ENCODE results near the gene OR5B21. TPM values are rescaled to one million over a fixed set of nuclear protein-coding genes. Genes with fewer than 3 reads are reported as not detected.

The OR5B21 gene
- not detected for total RNA-seq

DNA sequence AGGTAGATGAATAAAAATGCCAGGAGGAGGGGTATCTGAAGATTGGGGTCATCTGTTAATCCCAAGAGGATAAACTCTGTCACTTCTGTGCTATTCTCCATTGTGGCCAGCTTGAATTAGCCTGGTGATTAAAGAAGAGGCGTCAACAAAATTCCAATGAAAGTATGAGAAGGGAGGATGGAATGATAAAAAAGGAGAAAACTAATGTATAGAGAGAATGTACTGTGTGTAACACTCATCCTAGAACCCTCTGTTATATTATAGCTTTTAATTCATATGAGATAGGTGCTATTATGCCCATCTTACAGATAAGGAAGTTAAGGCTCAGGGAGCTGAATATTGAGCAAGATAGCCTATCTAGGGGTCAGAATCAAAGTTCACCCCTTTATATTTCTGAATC is at the start of gene OR5B21:
TSS of gene OR5B21 (minus strand) at position 101 of the 400 bp plus-strand sequence. CDS start at position 101, 0 bp downstream.
- CTCF ChIA-PET = no interaction called here
- no peak within 1 kb of the TSS for H3K4me3 Mint-ChIP-seq
- H3K36me3 Mint-ChIP-seq (ENCODE audit: low read depth) = peaks cover 7% of the 10 kb centered on the region
- H3K9me3 Mint-ChIP-seq = no peaks in the 10 kb centered on the region
- intact Hi-C loops (cut with micrococcal nuclease) = no loop called here
- H3K27ac Mint-ChIP-seq = no peak within 1 kb of the TSS
- peaks cover 5% of the 10 kb centered on the region for H3K4me1 Mint-ChIP-seq (ENCODE audit: low read depth)
- H3K27me3 Mint-ChIP-seq (ENCODE audit: low read depth) = no peaks in the 10 kb centered on the region
- DNase-seq = no peak

DNA sequence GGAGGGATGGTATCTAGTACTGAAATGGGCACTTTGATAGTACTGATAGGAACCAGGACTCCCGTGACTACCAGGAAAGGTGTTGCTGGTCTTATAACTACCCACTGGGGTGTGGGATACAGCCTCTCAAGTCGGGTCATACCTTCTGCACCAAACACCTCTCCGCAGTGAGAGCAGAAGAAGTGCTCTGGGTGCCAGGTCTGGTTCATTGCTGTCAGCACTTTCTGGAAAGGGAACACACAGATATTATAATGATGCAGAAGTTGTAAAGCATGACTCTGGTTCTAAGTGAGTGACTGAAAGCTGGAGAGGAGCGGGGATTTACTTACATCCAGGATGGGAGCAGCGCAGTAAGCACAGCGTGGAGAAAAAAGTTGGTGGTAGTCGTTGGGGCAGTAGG is 41.7 kb upstream of the OR5B21 start:
- Mint-ChIP-seq H3K27ac (no peak overlapping the region), H3K4me1 (ENCODE audit: low read depth) (peaks cover 13% of the 10 kb centered on the region), H3K27me3 (ENCODE audit: low read depth) (no peaks in the 10 kb centered on the region), H3K4me3 (no peak overlapping the region), H3K9me3 (peaks cover 2% of the 10 kb centered on the region), H3K36me3 (ENCODE audit: low read depth) (peaks cover 72% of the 10 kb centered on the region)
- CTCF ChIA-PET = interaction anchor here (0.6 kb wide), 1 partner anchor 72 kb away, joined by 3 read pairs; no protein-coding TSS in a partner anchor
- intact Hi-C loops (cut with micrococcal nuclease) = no loop called here
- no peak for DNase-seq

GRCh38 chr11:58546841-58547240 is 38.9 kb upstream of the OR5B21 start:
- H3K4me3 Mint-ChIP-seq = no peak overlapping the region
- H3K9me3 Mint-ChIP-seq = peaks cover 2% of the 10 kb centered on the region
- CTCF ChIA-PET = no interaction called here
- peaks cover 64% of the 10 kb centered on the region for H3K36me3 Mint-ChIP-seq (ENCODE audit: low read depth)
- no peak for DNase-seq
- peaks cover 22% of the 10 kb centered on the region for H3K4me1 Mint-ChIP-seq (ENCODE audit: low read depth)
- no peak overlapping the region for H3K27ac Mint-ChIP-seq
- H3K27me3 Mint-ChIP-seq (ENCODE audit: low read depth) = no peaks in the 10 kb centered on the region
- intact Hi-C loops (cut with micrococcal nuclease) = no loop called here

DNA sequence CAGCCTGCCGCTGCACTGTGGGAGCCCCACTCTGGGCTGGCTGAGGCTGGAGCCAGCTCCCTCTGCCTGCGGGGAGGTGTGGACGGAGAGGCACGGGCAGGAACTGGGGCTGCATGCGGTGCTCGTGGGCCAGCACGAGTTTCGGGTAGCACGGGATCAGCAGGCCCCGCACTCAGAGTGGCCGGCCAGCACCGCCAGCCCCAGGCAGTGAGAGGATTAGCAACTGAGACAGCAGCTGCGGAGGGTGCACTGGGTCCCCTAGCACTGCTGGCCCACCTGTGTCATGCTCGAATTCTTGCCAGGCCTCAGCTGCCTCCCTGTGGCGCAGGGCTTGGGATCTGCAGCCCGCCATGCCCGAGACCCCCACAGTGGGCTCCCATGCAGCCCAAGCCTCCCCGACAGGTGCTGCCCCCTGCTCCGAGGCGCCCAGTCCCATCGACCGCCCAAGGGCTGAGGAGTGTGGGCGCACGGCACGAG is 24.0 kb upstream of the OR5B21 start:
- no peaks in the 10 kb centered on the region for H3K27me3 Mint-ChIP-seq (ENCODE audit: low read depth)
- H3K36me3 Mint-ChIP-seq (ENCODE audit: low read depth) = peaks cover 81% of the 10 kb centered on the region
- no peak for DNase-seq
- H3K4me1 Mint-ChIP-seq (ENCODE audit: low read depth) = peaks cover 44% of the 10 kb centered on the region
- no peak overlapping the region for H3K27ac Mint-ChIP-seq
- H3K9me3 Mint-ChIP-seq = peaks cover 2% of the 10 kb centered on the region
- CTCF ChIA-PET = no interaction called here
- no peak overlapping the region for H3K4me3 Mint-ChIP-seq
- intact Hi-C loops (cut with micrococcal nuclease) = no loop called here

DNA sequence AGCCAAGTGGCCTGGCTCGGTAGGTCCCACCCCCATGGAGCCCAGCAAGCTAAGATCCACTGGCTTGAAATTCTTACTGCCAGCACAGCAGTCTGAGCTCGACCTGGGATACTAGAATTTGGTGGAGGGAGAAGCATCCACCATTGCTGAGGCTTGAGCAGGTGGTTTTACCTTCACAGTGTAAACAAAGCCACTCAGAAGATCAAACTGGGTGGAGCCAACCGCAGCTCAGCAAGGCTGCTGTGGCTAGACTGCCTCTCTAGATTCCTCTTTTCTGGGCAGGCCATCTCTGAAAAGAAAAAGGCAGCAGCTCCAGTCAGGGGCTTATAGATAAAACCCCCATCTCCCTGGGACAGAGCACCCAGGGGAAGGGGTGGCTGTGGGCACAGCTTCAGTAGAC is 22.3 kb upstream of the OR5B21 start:
- peaks cover 48% of the 10 kb centered on the region for H3K4me1 Mint-ChIP-seq (ENCODE audit: low read depth)
- H3K27ac Mint-ChIP-seq = no peak overlapping the region
- CTCF ChIA-PET = interaction anchor here (1.6 kb wide), 1 partner anchor 38 kb away, joined by 11 read pairs; no protein-coding TSS in a partner anchor
- H3K9me3 Mint-ChIP-seq = peaks cover 2% of the 10 kb centered on the region
- DNase-seq = peak; percentile 19
- H3K27me3 Mint-ChIP-seq (ENCODE audit: low read depth) = no peaks in the 10 kb centered on the region
- H3K36me3 Mint-ChIP-seq (ENCODE audit: low read depth) = peaks cover 71% of the 10 kb centered on the region
- no peak overlapping the region for H3K4me3 Mint-ChIP-seq
- intact Hi-C loops (cut with micrococcal nuclease) = no loop called here

DNA sequence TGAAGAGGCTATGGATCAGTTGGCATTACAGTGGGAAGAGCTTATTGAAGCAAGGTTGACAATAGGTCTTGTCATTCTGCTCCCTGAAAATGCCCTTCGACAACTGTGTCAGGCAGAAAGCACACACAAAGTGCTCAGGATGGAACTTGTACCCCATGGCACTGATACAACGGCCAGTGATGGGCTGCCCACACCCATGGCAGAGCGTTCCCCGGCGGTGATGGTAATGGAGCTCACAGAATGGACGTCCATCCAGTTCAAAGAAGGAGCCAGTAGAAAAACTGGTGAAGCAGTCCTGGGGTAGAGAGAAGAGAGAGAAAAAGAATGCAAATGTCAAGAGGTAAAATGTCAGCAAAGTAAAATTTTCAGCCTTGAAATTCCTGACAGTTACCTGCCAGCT is 19.5 kb upstream of the OR5B21 start:
- Mint-ChIP-seq H3K4me3 (no peak overlapping the region), H3K36me3 (ENCODE audit: low read depth) (peaks cover 43% of the 10 kb centered on the region), H3K4me1 (ENCODE audit: low read depth) (peaks cover 59% of the 10 kb centered on the region), H3K27me3 (ENCODE audit: low read depth) (no peaks in the 10 kb centered on the region), H3K9me3 (no peaks in the 10 kb centered on the region), H3K27ac (no peak overlapping the region)
- intact Hi-C loops (cut with micrococcal nuclease) = loop anchor here (10.0 kb wide), 1 partner anchor 133 kb away; no protein-coding TSS in a partner anchor
- DNase-seq = no peak
- CTCF ChIA-PET = interaction anchor here (0.8 to 1.3 kb wide), 3 partner anchors 15 to 49 kb away, joined by 3 read pairs; no protein-coding TSS in a partner anchor

DNA sequence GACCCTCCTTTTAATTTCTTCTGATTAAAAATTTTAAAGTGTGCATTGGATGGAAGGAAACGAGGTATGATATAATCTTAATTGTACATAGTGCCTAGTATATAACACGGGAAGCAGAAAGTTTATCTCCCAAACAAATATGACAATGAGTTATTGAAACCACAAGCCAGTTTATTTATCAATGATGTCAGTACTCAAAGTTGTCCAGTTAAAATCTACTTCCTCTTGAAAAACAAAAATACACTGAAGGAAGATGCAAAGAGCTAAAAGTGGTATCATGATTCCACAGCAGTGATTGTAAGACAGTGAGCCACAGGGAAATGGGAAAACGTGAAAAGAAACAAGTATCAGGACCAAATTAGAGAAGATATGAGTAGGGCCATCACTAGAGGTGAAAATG is 18.8 kb upstream of the OR5B21 start:
- H3K27me3 Mint-ChIP-seq (ENCODE audit: low read depth) = no peaks in the 10 kb centered on the region
- CTCF ChIA-PET = interaction anchor here (0.7 to 4.3 kb wide), 4 partner anchors 15 to 544 kb away, joined by 3 to 31 read pairs (median 9); no protein-coding TSS in a partner anchor
- intact Hi-C loops (cut with micrococcal nuclease) = loop anchor here (10.0 kb wide), 1 partner anchor 132 kb away; no protein-coding TSS in a partner anchor
- no peak for DNase-seq
- peaks cover 66% of the 10 kb centered on the region for H3K4me1 Mint-ChIP-seq (ENCODE audit: low read depth)
- peaks cover 38% of the 10 kb centered on the region for H3K36me3 Mint-ChIP-seq (ENCODE audit: low read depth)
- H3K27ac Mint-ChIP-seq = no peak overlapping the region
- H3K9me3 Mint-ChIP-seq = no peaks in the 10 kb centered on the region
- H3K4me3 Mint-ChIP-seq = no peak overlapping the region

DNA sequence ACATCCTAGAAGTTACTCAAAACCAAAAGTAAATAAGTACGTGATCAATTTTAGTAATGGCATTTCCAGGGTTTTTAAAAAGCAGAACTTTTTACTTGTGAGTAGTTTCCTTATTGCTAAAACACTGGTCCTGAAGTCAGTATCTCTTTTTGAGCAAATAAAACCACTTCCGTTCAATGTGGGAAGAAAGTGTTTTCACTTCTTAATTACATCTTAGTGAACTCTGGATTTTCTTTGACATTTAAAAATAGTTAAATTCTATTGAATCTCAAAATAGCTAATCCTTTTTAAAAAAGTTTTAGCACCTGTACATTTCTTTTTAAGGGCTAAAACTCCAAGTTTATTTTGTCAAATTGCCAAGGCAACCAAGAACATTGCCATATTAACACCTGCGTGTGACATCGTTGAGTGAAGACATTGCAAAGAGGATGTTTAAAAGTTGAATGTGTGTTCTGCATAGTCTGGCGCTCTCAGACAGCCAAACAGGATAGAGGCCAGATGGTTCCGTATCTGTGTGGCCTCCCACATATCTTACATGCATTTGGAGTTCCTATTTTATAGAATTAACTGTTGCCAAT is 17.2 kb upstream of the OR5B21 start:
- peaks cover 58% of the 10 kb centered on the region for H3K4me1 Mint-ChIP-seq (ENCODE audit: low read depth)
- DNase-seq = peak; percentile 44
- H3K4me3 Mint-ChIP-seq = peak overlapping the region; percentile 61
- CTCF ChIA-PET = interaction anchor here (0.5 to 4.3 kb wide), 18 partner anchors 8 to 885 kb away, joined by 3 to 31 read pairs (median 4); no protein-coding TSS in a partner anchor
- peak overlapping the region; percentile 86 for H3K27ac Mint-ChIP-seq
- intact Hi-C loops (cut with micrococcal nuclease) = loop anchor here (1.0 to 10.0 kb wide), 15 partner anchors 26 to 1101 kb away; partner anchors contain the start of genes CLP1 and UBE2L6
- H3K9me3 Mint-ChIP-seq = no peaks in the 10 kb centered on the region
- peaks cover 29% of the 10 kb centered on the region for H3K36me3 Mint-ChIP-seq (ENCODE audit: low read depth)
- H3K27me3 Mint-ChIP-seq (ENCODE audit: low read depth) = no peaks in the 10 kb centered on the region

DNA sequence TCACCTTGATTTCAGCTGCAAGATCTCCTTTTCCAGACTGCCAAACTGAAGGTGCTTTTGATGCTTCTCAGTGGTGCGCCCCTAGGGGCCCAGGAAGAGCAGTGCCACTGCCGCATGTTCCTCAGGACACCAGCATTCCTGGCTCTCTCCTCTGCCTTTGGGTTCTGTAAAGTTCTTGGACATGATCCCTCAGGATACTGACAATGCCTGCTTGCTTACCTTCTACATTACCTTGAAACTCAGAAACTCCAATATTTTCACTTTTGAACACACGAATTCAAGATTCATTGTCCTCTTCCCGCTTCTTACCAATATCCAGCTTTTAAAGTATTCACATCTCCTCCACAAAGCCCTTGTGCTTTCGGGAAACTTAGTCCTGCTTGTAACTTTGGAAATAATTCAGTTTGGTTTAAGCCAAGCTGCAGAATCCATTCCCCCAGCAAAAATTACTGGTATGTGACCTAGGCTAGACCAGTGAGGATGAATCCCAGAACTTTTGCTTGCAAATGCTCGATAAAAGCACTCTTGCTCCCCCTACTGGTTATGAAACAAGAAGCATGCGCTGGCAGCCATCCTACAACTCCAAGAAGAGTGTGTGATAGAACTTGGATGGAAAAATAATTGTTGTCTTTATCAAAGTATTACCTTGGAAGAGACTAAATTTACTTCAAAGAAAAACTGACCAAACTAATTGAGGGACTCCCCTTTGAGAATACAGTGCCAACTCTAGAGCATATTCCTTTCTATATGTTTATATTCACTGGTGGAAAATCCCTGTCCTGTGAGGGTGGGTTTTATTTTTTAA is 16.5 kb upstream of the OR5B21 start:
- CTCF ChIA-PET = interaction anchor here (0.7 to 4.3 kb wide), 22 partner anchors 8 to 885 kb away, joined by 3 to 31 read pairs (median 4); partner anchors contain the start of gene LPXN
- intact Hi-C loops (cut with micrococcal nuclease) = loop anchor here (1.0 to 10.0 kb wide), 18 partner anchors 26 to 1100 kb away; partner anchors contain the start of genes CLP1, CTNND1 and UBE2L6
- Mint-ChIP-seq H3K9me3 (no peaks in the 10 kb centered on the region), H3K4me1 (ENCODE audit: low read depth) (peaks cover 52% of the 10 kb centered on the region), H3K4me3 (peak overlapping the region; percentile 61), H3K27ac (peak overlapping the region; percentile 86), H3K27me3 (ENCODE audit: low read depth) (no peaks in the 10 kb centered on the region), H3K36me3 (ENCODE audit: low read depth) (peaks cover 23% of the 10 kb centered on the region)
- DNase-seq = peak; percentile 67

DNA sequence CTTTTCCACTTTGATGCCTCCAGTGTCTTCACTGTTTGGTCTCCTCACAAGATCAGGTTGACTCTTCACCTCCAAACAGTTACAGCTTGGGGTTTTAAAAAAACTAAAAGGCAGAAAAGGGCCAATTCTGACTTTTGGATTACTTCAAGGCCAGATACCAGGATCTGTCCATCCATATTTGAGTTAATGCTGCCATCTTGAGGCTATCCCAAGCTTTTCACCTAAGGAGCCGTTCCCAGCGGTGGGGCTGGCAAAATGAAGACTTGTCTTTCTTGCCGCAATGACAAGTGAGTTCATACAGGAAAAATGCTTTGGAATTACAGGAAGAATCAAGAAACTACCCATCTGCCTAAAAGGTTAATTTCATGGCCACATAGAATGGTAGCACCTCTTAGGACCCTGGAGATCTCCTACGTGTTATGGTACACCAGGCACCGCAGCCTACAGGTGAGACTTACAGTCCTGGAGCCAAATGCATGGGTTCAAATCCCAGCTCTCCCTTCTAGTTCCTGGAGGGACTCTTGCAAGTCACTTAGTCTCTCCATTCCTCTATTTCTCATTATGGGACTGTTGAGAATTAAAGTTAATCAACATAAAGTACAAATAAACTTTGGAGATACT is 6.0 kb upstream of the OR5B21 start:
- H3K36me3 Mint-ChIP-seq (ENCODE audit: low read depth) = no peaks in the 10 kb centered on the region
- H3K27ac Mint-ChIP-seq = no peak overlapping the region
- CTCF ChIA-PET = interaction anchor here (0.6 to 1.1 kb wide), 4 partner anchors 9 to 1153 kb away, joined by 3 to 4 read pairs (median 3); no protein-coding TSS in a partner anchor
- peak; percentile 38 for DNase-seq
- H3K9me3 Mint-ChIP-seq = no peaks in the 10 kb centered on the region
- H3K4me3 Mint-ChIP-seq = no peak overlapping the region
- intact Hi-C loops (cut with micrococcal nuclease) = loop anchor here (2.0 to 5.0 kb wide), 2 partner anchors 713 to 1167 kb away; no protein-coding TSS in a partner anchor
- H3K27me3 Mint-ChIP-seq (ENCODE audit: low read depth) = no peaks in the 10 kb centered on the region
- H3K4me1 Mint-ChIP-seq (ENCODE audit: low read depth) = no peaks in the 10 kb centered on the region

- no peak for DNase-seq
- H3K27me3 Mint-ChIP-seq (ENCODE audit: low read depth) = no peaks in the 10 kb centered on the region
- H3K9me3 Mint-ChIP-seq = no peaks in the 10 kb centered on the region
- CTCF ChIA-PET = interaction anchor here (0.7 to 1.3 kb wide), 4 partner anchors 10 to 55 kb away, joined by 3 to 4 read pairs (median 4); no protein-coding TSS in a partner anchor
- intact Hi-C loops (cut with micrococcal nuclease) = loop anchor here (2.0 to 5.0 kb wide), 2 partner anchors 711 to 1164 kb away; no protein-coding TSS in a partner anchor
- H3K36me3 Mint-ChIP-seq (ENCODE audit: low read depth) = peaks cover 5% of the 10 kb centered on the region
- H3K4me1 Mint-ChIP-seq (ENCODE audit: low read depth) = no peaks in the 10 kb centered on the region
- no peak overlapping the region for H3K4me3 Mint-ChIP-seq
- no peak overlapping the region for H3K27ac Mint-ChIP-seq
Measured at GRCh38 chr11:58511636-58512035, 3.7 kb upstream of the OR5B21 start.
